Measurements from ENCODE around the gene SMIM30. TPM values are rescaled to one million over a fixed set of nuclear protein-coding genes. Genes with fewer than 3 reads are reported as not detected.

The SMIM30 gene
- total and polyA plus RNA-seq, 2 of the 8 experiments (the other 6 are each of a cell fraction or from before 2014, with no cell fraction given): 35.2 to 49.7 TPM

DNA sequence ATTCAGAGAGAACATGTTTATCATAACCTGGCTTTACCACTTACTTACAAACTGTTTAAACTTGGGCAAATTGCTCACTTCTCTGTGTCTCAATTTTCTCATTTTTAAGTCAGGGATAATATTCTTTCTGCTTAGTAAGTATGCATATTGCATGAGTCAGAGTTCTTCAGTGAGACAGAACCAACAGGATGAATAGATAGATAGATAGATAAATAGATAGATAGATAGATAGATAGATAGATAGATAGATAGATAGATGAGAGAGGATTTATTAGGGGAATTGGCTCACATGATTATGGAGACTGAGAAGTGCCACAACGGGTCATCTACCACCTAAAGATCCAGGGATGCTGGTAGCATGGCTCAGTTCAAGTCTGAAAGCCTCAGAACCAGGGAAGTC, 15.7 kb upstream of the SMIM30 start:
- Histone ChIP-seq H4K5ac (ENCODE audit: insufficient read length, low read depth, low read length) (no peak overlapping the region), H2AFZ (ENCODE audit: low read length) (no peak overlapping the region)
- CTCF ChIA-PET (ENCODE audit: partially characterized antibody): interaction anchor here (1.4 kb wide), 1 partner anchor 25 kb away, joined by 3 read pairs; no protein-coding TSS in a partner anchor

More for the DNA sequence above, 15.7 kb upstream of the SMIM30 start:
- Histone ChIP-seq H3K23ac (ENCODE audit: insufficient read length) (no peak overlapping the region), H2AK5ac (ENCODE audit: low read depth, low read length) (no peak overlapping the region), H3K27ac (ENCODE audit: low read depth, low read length) (no peak overlapping the region), H3K56ac (replicated peaks; ENCODE audit: insufficient read length, low read depth, low read length) (no peak overlapping the region), H3K14ac (ENCODE audit: insufficient read length) (no peak overlapping the region), H3K27me3 (replicated peaks in 1 of 4; ENCODE audit: control insufficient read depth in 3 of 4, extremely low read depth in 1 of 4, insufficient read depth in 3 of 4, low read length in 3 of 4) (no peaks in the 10 kb centered on the region), H4K91ac (replicated peaks; ENCODE audit: insufficient read length, low read length) (no peak overlapping the region), H2BK12ac (ENCODE audit: low read depth, low read length) (no peak overlapping the region), H2BK15ac (ENCODE audit: low read length) (no peak overlapping the region), H3K79me1 (ENCODE audit: low read depth, low read length) (no peaks in the 10 kb centered on the region), H3K9me3 (ENCODE audit: insufficient read depth in 2 of 2, low read depth in 1 of 2, low read length in 1 of 2) (no peaks in the 10 kb centered on the region), H4K20me1 (replicated peaks in 1 of 2; ENCODE audit: control insufficient read depth in 1 of 2, insufficient read depth in 2 of 2, low read length in 2 of 2) (no peaks in the 10 kb centered on the region), H3K4me3 (ENCODE audit: extremely low read depth in 1 of 4, insufficient read depth in 2 of 4, low read depth in 3 of 4, low read length in 4 of 4) (no peak overlapping the region), H4K8ac (ENCODE audit: extremely low read depth, insufficient read depth, low read length) (no peak overlapping the region), H3K36me3 (ENCODE audit: control insufficient read depth in 2 of 4, insufficient read depth in 4 of 4, low read length in 3 of 4) (no peaks in the 10 kb centered on the region), H3K23me2 (ENCODE audit: low read depth, low read length) (no peaks in the 10 kb centered on the region), H3K4me2 (ENCODE audit: insufficient read depth in 1 of 2, low read depth in 2 of 2, low read length in 2 of 2) (no peak overlapping the region), H3K9ac (replicated peaks in 1 of 4; ENCODE audit: extremely low read depth in 1 of 4, low read depth in 3 of 4, low read length in 3 of 4) (no peak overlapping the region), H2BK120ac (replicated peaks; ENCODE audit: low read depth, low read length) (no peak overlapping the region), H2BK20ac (ENCODE audit: low read length) (no peak overlapping the region), H3K79me2 (ENCODE audit: control insufficient read depth in 1 of 2, insufficient read depth in 2 of 2, low read length in 2 of 2) (no peaks in the 10 kb centered on the region), H2BK5ac (ENCODE audit: low read depth, low read length) (no peak overlapping the region), H3K4ac (replicated peaks; ENCODE audit: insufficient read length, low read depth, low read length) (no peak overlapping the region), H3K18ac (ENCODE audit: extremely low read depth, low read length) (no peak overlapping the region), H3K4me1 (replicated peaks in 1 of 4; ENCODE audit: control insufficient read depth in 3 of 4, insufficient read depth in 4 of 4, low read length in 3 of 4) (no peaks in the 10 kb centered on the region)
- DNase-seq (ENCODE audit: low read depth in 1 of 2, low spot score in 2 of 2) (no peak), FAIRE-seq (no peak)
- WGBS, 2 experiments (ENCODE audit: extremely low coverage in 1 of 2, insufficient coverage in 1 of 2, insufficient read length in 1 of 2, insufficient replicate concordance in 2 of 2, low coverage in 1 of 2, low lambda C conversion rate in 2 of 2, missing lambda C conversion rate in 1 of 2): 86% methylated on average over 1 of the region's 1 CpG; no CpG with 5 or more reads in 1 of the 2 experiments
- TF ChIP-seq RFX5 (IDR thresholded peaks at IDR 0.05; ENCODE audit: borderline replicate concordance, low read depth, low read length): no peak
- POLR2A ChIA-PET (ENCODE audit: partially characterized antibody): no interaction called here

All from H1 (cell line).